ENCODE data around the gene NMT1.

- TF ChIP-seq EP300 (IDR thresholded peaks at IDR 0.05) (no peak), CTCF (IDR thresholded peaks at IDR 0.05) (no peak), POLR2A (IDR thresholded peaks at IDR 0.05; ENCODE audit: low read depth) (peak; percentile 34)
These were observed 82.7 kb downstream of the NMT1 start for GRCh38 chr17:45143767-45144198.

All from esophagus muscularis mucosa (tissue), 4 donors.